IPS-18c (cell line): ENCODE data around the gene TXNRD2.

Experiments
- H3K4me3 ChIP-seq: 2 replicates; pipeline ENCODE4 v1.7.0; 2013; ENCODE audit warnings: low read depth, mild to moderate bottlenecking, low read length, moderate library complexity; ENCODE audit not compliant: insufficient read depth
- H3K9me3 ChIP-seq: one replicate; pipeline ENCODE4 v1.6.1; 2013; ENCODE audit warnings: mild to moderate bottlenecking, low read length, moderate library complexity; ENCODE audit not compliant: control insufficient read depth, insufficient read depth

The TXNRD2 gene

GRCh38 chr22:19879992-19880785 is 61.4 kb downstream of the TXNRD2 start:
- Histone ChIP-seq H3K4me3 (0 out of 2 replicates have a peak overlapping the region, but pooled peaks have one; percentile 28), H3K9me3 (no peaks in the 10 kb centered on the region)

- H3K4me3 ChIP-seq, result no peak overlapping the region
- H3K9me3 ChIP-seq, result no peaks in the 10 kb centered on the region
Observed at GRCh38 chr22:19879643-19879991, 62.0 kb downstream of the TXNRD2 start.

- no peak overlapping the region for H3K4me3 ChIP-seq
- no peaks in the 10 kb centered on the region for H3K9me3 ChIP-seq
Observed at GRCh38 chr22:19879246-19879570, 62.4 kb downstream of the TXNRD2 start.

GRCh38 chr22:19878461-19879245 is 63.0 kb downstream of the TXNRD2 start:
- no peaks in the 10 kb centered on the region for H3K9me3 ChIP-seq
- no peak overlapping the region for H3K4me3 ChIP-seq

GRCh38 chr22:19877626-19878339 is 63.8 kb downstream of the TXNRD2 start:
- Histone ChIP-seq H3K4me3 (no peak overlapping the region), H3K9me3 (no peaks in the 10 kb centered on the region)

- no peaks in the 10 kb centered on the region for H3K9me3 ChIP-seq
- no peak overlapping the region for H3K4me3 ChIP-seq
Observed at GRCh38 chr22:19876941-19877625, 64.5 kb downstream of the TXNRD2 start.

GRCh38 chr22:19876314-19876940 is 65.2 kb downstream of the TXNRD2 start:
- no peak overlapping the region for H3K4me3 ChIP-seq
- no peaks in the 10 kb centered on the region for H3K9me3 ChIP-seq

- Histone ChIP-seq H3K9me3 (no peaks in the 10 kb centered on the region), H3K4me3 (no peak overlapping the region)
Observed at GRCh38 chr22:19875531-19876313, 65.9 kb downstream of the TXNRD2 start.

- no peaks in the 10 kb centered on the region for H3K9me3 ChIP-seq
Observed at GRCh38 chr22:19875061-19875530, 66.5 kb downstream of the TXNRD2 start.

GRCh38 chr22:19874307-19875060 is 67.1 kb downstream of the TXNRD2 start:
- Histone ChIP-seq H3K4me3 (no peak overlapping the region), H3K9me3 (no peaks in the 10 kb centered on the region)

More at GRCh38 chr22:19875061-19875530, 66.5 kb downstream of the TXNRD2 start:
- no peak overlapping the region for H3K4me3 ChIP-seq

GRCh38 chr22:19873960-19874306 is 67.7 kb downstream of the TXNRD2 start:
- H3K4me3 ChIP-seq, result no peak overlapping the region
- H3K9me3 ChIP-seq, result no peaks in the 10 kb centered on the region

- H3K4me3 ChIP-seq, result no peak overlapping the region
- H3K9me3 ChIP-seq, result no peaks in the 10 kb centered on the region
Observed at GRCh38 chr22:19873138-19873959, 68.3 kb downstream of the TXNRD2 start.

GRCh38 chr22:19872779-19873137 is 68.9 kb downstream of the TXNRD2 start:
- Histone ChIP-seq H3K4me3 (no peak overlapping the region), H3K9me3 (no peaks in the 10 kb centered on the region)

- Histone ChIP-seq H3K9me3 (no peaks in the 10 kb centered on the region), H3K4me3 (no peak overlapping the region)
Observed at GRCh38 chr22:19871845-19872778, 69.5 kb downstream of the TXNRD2 start.
